Stimulated activated CD4-positive, alpha-beta T cell treated with anti-CD3 and anti-CD28 coated beads, Interleukin-1b, Interleukin-23, amount 100 ng/mL, for 4 hours (primary cell): Measurements from ENCODE around the gene SELENOF.
A peak's percentile ranks its signal among the peaks of the same experiment; 100 is the strongest.

Experiments
- DNase-seq, 2 donors: peaks; one replicate each; pipeline ENCODE4 v3.0.0-alpha.2; 2020; ENCODE audit warnings: low read depth in 2 of 2

Gene SELENOF

DNA sequence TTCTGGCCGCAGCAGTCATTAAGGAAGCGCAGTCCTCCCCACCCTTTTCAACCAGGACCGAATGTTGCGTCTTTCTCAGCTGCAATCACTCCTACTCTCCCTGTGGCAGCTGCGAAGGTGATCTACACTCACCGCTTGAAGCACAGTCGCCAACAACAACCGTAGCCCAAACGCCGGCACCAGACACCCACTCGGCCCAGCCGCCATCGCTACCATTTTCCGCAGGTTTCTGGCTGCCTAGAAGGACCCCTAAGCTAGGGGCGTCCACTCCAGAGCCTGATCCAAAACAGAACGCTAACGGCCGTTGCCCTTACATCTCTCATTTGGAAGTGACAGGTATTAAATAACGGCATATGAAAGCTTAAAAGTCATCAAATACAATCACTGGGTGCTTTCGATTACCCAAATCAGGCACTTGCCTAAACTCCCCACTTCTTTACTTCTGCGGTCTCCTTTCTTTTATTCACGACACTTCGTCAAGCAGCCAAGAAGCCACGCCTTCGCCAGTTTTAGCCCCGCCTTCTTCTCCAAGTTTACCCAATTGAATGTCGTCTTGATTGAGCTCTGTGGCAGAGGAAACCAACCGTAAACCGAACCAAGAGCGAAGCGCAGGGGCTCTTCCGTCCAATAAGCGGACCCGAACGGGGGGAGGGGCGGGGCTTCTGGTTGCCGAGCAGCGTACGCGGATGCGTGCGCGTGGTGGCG is at the start of gene SELENOF:
SELENOF (minus strand) TSS at position 231 of the 705 bp plus-strand sequence; CDS start at position 216, 15 bp downstream.
- DNase-seq: peak; percentile 98 to 99

DNA sequence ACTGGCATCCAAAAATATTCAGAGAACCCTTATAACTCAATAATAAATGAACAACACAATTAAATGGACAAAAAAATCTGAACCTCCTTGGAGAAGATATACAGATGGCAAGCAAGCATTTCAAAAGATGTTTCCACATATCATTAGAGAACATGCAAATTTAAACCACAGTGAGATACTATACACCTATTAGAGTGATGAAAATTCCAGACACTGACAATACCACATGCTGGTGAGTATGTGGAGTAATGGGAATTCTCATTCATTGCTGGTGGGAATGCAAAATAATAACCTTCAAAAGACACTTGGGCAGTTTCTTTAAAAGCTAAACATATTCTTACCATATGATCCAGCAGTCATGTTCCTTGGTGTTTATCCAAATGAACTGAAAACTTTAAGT is 46.6 kb upstream of the SELENOF start:
- no peak for DNase-seq

- no peak for DNase-seq
Observed at GRCh38 chr1:86957221-86957620, 43.3 kb upstream of the SELENOF start.

GRCh38 chr1:86956221-86956620 is 42.3 kb upstream of the SELENOF start:
- DNase-seq: no peak

DNA sequence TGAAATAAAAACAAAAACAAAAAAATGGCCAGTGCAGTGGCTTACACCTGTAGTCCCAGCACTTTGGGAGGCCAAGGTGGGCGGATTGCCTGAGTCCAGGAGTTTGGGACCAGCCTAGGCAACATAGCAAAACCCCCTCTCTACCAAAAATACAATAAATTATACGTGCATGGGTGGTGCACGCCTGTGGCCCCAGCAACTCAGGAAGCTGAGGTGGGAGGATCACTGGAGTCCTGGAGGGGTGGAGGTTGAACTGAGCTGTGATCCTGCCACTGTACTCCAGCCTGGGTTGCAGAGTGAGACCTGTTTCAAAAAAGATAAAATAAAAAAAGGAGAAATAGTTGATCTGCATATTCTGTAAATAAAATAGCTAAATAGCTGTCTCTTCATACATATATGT is 41.8 kb upstream of the SELENOF start:
- DNase-seq: no peak

- DNase-seq: no peak
Observed at GRCh38 chr1:86953167-86953566, 39.2 kb upstream of the SELENOF start.

GRCh38 chr1:86951430-86951829 is 37.5 kb upstream of the SELENOF start:
- DNase-seq: no peak

DNA sequence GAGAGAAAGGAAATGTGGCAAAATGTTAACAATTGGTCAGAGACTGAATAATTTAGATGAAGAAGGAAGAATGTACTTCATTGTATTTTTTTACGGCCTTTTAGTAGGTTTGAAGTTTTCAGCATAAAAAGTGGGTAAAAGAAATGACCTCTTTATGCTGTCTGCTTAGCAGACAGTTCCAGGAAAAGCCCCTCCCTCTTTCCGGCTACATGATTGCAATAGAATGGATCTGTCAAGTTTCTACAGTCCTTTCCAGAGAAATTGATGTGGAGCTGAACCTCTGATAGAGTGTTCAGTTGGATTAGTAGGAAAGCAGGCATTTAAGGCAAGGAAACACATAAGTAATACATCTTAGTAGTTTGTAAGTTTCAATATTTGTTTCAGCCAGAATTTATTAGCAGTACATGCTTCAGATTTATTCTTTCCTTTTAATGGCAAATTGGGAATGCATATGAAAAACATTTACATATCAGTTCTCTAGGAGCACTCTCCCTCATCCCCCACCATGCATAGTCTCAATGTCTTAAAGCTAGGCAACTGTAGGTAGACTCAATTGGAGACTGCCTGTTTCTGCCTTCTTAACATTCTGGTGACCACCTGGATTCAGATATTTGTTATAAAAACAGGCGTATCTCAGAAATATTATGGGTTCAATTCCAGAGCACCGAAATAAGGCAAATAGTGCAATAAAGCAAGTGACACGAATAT is 36.9 kb upstream of the SELENOF start:
- no peak for DNase-seq

- no peak for DNase-seq
Observed at GRCh38 chr1:86948212-86948611, 34.3 kb upstream of the SELENOF start.

GRCh38 chr1:86942743-86943142 is 28.8 kb upstream of the SELENOF start:
- no peak for DNase-seq

DNA sequence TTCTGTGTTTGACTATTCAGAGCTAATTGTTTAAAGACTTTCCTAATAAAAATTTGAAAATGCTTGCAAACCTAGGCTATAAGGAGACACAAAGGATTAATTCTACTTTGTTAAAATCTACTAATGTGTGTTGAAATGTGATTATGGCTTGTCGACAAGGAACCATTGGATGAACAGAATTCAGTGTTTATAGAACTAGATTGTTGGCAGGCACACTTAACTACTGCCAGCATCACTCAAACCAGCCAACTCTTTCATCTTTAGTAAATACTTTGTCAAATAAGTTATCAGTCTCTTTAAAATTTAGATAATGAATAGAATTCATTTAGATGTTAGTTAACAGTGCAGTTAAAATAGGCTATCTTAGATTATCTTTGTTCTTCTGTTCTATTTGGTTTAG is 28.1 kb upstream of the SELENOF start:
- no peak for DNase-seq

- no peak for DNase-seq
Observed at GRCh38 chr1:86940599-86940998, 26.7 kb upstream of the SELENOF start.

DNA sequence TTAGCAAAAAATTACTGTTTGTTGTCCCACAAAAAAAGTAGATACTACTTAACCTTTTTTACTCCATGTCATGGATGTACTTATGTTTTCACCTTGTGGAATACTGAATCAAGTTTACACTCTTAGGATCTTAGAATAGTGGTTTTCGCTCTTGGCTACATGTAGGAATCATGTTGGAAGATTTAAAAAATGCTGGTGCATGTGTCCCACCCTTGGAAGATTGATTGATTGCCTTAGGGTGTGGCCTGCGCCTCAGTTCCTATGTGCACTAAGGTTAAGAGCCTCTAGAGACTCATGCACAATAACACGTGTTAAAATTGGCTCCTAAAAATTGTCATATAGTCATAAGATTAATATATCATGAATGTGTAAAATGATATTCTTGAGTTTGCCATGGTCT is 25.5 kb upstream of the SELENOF start:
- DNase-seq: no peak

- DNase-seq: no peak
Observed at GRCh38 chr1:86938855-86939254, 24.9 kb upstream of the SELENOF start.

- no peak for DNase-seq
Observed at GRCh38 chr1:86938450-86938849, 24.5 kb upstream of the SELENOF start.

DNA sequence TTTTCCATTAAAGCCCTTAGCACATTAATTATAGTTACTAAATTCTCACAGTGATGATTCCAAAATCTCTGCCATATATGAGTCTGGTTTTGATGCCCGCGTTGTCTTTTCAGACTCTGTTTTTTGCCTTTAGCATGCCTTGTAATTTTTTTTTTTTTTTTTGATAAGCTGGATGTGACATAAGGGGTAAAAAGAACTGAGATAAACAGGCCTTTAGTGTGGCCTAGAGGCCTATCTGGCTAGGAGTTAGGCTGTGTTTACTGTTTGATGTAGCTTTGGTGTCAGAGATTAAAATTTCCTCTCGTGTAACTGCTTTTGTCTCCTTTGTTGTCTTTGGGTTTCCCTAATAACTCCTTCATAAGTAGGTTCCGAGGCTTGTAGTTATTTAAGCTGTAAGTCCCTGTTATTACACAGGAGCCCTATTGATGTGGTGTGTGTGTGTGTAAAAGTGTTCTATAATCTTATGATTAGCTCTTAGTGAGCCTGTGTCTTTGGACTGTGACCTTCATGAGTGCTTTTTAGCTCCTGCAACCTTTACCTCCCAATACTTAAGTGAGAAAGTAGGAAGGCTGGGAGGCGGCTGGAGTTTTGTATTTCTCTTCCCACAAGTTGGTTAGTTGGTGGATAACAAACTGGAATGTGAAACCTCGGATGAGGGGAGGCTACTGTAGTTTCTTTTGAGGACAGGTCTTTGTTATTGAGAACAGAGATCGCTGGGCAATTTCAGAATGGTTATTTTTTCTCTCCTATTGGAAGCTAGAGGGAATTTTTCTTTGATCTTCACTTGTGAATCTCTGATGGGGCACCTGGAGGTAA is 19.8 kb upstream of the SELENOF start:
- DNase-seq: no peak

DNA sequence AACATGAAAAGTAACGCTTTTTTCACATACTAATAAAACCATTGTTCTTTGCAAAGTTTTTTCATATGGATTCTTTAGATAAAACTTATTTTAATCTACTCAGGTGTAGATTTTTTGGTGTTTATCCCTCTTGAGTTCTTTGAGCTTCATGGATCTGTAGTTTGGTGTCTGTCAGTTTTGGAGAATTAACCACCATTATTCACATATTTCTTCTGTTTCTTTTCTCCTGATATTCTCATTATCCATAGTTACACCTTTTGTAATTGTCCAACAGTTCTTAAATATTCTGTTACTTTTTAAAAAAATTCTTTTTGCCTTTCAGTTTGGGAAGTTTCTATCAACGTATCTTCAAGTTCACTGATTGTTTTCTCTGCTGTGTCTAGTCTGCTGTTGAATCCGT is 19.1 kb upstream of the SELENOF start:
- DNase-seq: no peak

- DNase-seq: no peak
Observed at GRCh38 chr1:86928819-86929218, 14.9 kb upstream of the SELENOF start.

DNA sequence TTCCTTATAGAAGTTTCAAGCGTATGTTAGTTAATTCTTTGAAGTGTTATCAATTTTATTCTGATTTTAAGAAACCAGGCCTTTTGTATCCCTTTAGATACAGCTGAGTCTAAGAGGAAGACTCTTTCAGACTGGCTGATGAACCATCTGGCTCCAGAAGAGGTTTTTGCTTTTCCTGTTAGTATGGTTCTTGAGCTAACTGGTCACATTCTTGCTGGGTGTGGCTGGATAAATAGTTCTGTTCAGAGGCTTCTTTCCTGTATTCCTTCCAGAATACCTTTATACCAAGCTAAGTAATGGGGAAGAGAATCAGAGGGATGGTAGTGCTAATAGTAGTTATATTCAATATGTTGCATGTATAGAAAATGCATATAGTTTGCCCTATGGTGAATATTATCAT is 13.0 kb upstream of the SELENOF start:
- no peak for DNase-seq

- no peak for DNase-seq
Observed at GRCh38 chr1:86925742-86926141, 11.8 kb upstream of the SELENOF start.

- no peak for DNase-seq
Observed at GRCh38 chr1:86924324-86924960, 10.5 kb upstream of the SELENOF start.

DNA sequence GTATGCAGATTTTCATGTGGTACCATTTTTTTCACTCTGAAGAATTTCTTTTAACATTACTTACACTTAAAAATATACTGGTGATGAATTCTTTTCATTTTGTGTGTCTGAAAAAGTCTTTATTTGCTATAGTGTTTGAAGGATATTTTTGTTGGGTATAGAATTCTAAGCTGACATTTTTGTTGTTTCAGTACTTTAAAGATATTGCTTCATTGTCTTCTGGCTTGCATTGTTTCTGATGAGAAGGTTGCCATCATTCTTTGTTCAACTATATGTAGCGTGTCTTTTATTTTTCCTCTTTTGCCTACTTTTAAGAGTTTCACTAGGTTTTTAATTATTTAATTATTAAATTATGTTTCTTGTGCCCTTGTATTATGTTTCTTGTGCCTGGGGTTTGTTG is 8.5 kb upstream of the SELENOF start:
- DNase-seq: no peak
